Measurements from ENCODE around the gene FBLIM1.

The FBLIM1 gene

GRCh38 chr1:15739259-15739658 is 19.3 kb upstream of the FBLIM1 start:
- Histone ChIP-seq H3K4me3 (ENCODE audit: low read length) (no peak overlapping the region), H3K27ac (ENCODE audit: low read depth, low read length) (no peak overlapping the region)

GRCh38 chr1:15739745-15740144 is 18.9 kb upstream of the FBLIM1 start:
- H3K27ac ChIP-seq (ENCODE audit: low read depth, low read length) = no peak overlapping the region
- H3K79me2 ChIP-seq (ENCODE audit: control insufficient read depth, low read length) = no peaks in the 10 kb centered on the region
- no peaks in the 10 kb centered on the region for H3K36me3 ChIP-seq (ENCODE audit: control insufficient read depth, low read length)
- no peaks in the 10 kb centered on the region for H3K4me1 ChIP-seq (ENCODE audit: control insufficient read depth, low read length)
- no peaks in the 10 kb centered on the region for H3F3A ChIP-seq (ENCODE audit: control insufficient read depth, insufficient read depth)
- TF ChIP-seq EZH2phosphoT487 (IDR thresholded peaks at IDR 0.05; ENCODE audit: borderline replicate concordance, low read length) (no peak), CTCF (IDR thresholded peaks at IDR 0.05; ENCODE audit: low read depth, low read length, poor library complexity, severe bottlenecking) (peak; percentile 27)
- no peaks in the 10 kb centered on the region for H3K9me2 ChIP-seq (replicated peaks; ENCODE audit: control insufficient read depth, low read length)
- no peak overlapping the region for H3K4me3 ChIP-seq (ENCODE audit: low read length)
- H3K27me3 ChIP-seq (ENCODE audit: control insufficient read depth, low read length) = no peaks in the 10 kb centered on the region
- no peaks in the 10 kb centered on the region for H3K9me3 ChIP-seq (ENCODE audit: control insufficient read depth, insufficient read depth, low read length)
- no peaks in the 10 kb centered on the region for H4K20me1 ChIP-seq (ENCODE audit: control insufficient read depth, insufficient read depth, low read depth, low read length)
- no peak overlapping the region for H3K4me2 ChIP-seq (ENCODE audit: low read length)

More at GRCh38 chr1:15739259-15739658, 19.3 kb upstream of the FBLIM1 start:
- no peaks in the 10 kb centered on the region for H3F3A ChIP-seq (ENCODE audit: control insufficient read depth, insufficient read depth)
- no peak for TF ChIP-seq CTCF (IDR thresholded peaks at IDR 0.05; ENCODE audit: low read depth, low read length, poor library complexity, severe bottlenecking)
- no peak for TF ChIP-seq EZH2phosphoT487 (IDR thresholded peaks at IDR 0.05; ENCODE audit: borderline replicate concordance, low read length)
- H3K4me2 ChIP-seq (ENCODE audit: low read length) = no peak overlapping the region
- H3K36me3 ChIP-seq (ENCODE audit: control insufficient read depth, low read length) = peaks cover under 1% of the 10 kb centered on the region; the same call in 1 of the 2 replicates
- no peaks in the 10 kb centered on the region for H4K20me1 ChIP-seq (ENCODE audit: control insufficient read depth, insufficient read depth, low read depth, low read length)
- H3K4me1 ChIP-seq (ENCODE audit: control insufficient read depth, low read length) = no peaks in the 10 kb centered on the region
- no peaks in the 10 kb centered on the region for H3K9me3 ChIP-seq (ENCODE audit: control insufficient read depth, insufficient read depth, low read length)
- no peaks in the 10 kb centered on the region for H3K27me3 ChIP-seq (ENCODE audit: control insufficient read depth, low read length)
- H3K9me2 ChIP-seq (replicated peaks; ENCODE audit: control insufficient read depth, low read length) = no peaks in the 10 kb centered on the region
- no peaks in the 10 kb centered on the region for H3K79me2 ChIP-seq (ENCODE audit: control insufficient read depth, low read length)

- Histone ChIP-seq H3K4me2 (ENCODE audit: low read length) (no peak overlapping the region), H3K27me3 (ENCODE audit: control insufficient read depth, low read length) (no peaks in the 10 kb centered on the region), H3K9me2 (replicated peaks; ENCODE audit: control insufficient read depth, low read length) (no peaks in the 10 kb centered on the region), H3K27ac (ENCODE audit: low read depth, low read length) (no peak overlapping the region), H4K20me1 (ENCODE audit: control insufficient read depth, insufficient read depth, low read depth, low read length) (no peaks in the 10 kb centered on the region), H3K4me1 (ENCODE audit: control insufficient read depth, low read length) (no peaks in the 10 kb centered on the region), H3F3A (ENCODE audit: control insufficient read depth, insufficient read depth) (no peaks in the 10 kb centered on the region), H3K36me3 (ENCODE audit: control insufficient read depth, low read length) (no peaks in the 10 kb centered on the region), H3K79me2 (ENCODE audit: control insufficient read depth, low read length) (no peaks in the 10 kb centered on the region), H3K9me3 (ENCODE audit: control insufficient read depth, insufficient read depth, low read length) (no peaks in the 10 kb centered on the region), H3K4me3 (ENCODE audit: low read length) (no peak overlapping the region)
- TF ChIP-seq EZH2phosphoT487 (IDR thresholded peaks at IDR 0.05; ENCODE audit: borderline replicate concordance, low read length) = no peak
- peak; percentile 86 for TF ChIP-seq CTCF (IDR thresholded peaks at IDR 0.05; ENCODE audit: low read depth, low read length, poor library complexity, severe bottlenecking)
These were observed 17.4 kb upstream of the FBLIM1 start for GRCh38 chr1:15740924-15741850.
